ENCODE results near the gene RAB31.

RAB31 gene

DNA sequence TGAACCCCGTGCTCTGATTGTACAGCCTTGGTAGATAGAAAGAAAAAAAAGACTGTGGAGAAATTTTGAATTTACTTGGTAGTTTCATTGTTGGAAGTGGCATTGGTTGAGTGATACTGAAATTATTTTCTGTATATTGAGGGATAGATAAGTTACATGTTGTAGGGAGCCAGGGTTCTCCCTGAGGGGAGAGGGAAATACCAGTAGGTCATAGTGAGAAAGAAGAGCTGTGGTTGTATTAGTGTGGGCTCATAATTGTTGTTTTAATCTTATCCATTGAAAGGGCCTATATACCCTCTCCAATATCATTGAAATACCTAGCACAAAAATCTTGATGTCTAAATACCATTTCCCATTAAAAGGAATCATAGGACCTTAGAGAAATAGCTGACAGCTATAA, 16.9 kb upstream of the RAB31 start:
- no peak for DNase-seq (ENCODE audit: low spot score)

GRCh38 chr18:9694174-9694573, 13.9 kb upstream of the RAB31 start:
- no peak for DNase-seq (ENCODE audit: low spot score)

DNA sequence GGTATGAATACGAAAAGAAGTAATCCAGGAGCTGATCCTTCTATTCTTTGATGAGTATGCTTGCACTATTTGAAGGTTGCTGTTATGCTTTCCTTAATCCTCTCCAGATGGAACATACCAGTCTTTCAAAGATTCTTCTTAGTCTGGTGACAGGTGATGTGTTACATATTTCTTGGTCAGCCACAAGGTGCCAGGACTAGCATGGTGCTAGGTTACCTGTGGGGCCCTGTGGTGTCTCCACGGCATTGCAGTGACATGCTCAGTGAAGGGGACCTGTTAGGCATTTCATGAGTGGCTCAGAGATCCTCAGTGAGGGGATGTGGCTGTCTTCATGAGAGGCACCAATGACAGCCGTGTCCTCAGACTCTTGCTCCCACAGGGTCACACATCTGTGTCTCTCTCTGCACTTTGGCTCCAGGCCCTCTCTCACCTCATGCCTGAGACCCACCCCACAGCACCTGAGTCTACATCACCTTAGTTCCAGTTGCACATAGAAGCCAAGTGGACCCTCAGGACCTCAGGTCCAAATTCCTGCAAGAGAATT, 13.1 kb upstream of the RAB31 start:
- DNase-seq (ENCODE audit: low spot score): no peak

DNA sequence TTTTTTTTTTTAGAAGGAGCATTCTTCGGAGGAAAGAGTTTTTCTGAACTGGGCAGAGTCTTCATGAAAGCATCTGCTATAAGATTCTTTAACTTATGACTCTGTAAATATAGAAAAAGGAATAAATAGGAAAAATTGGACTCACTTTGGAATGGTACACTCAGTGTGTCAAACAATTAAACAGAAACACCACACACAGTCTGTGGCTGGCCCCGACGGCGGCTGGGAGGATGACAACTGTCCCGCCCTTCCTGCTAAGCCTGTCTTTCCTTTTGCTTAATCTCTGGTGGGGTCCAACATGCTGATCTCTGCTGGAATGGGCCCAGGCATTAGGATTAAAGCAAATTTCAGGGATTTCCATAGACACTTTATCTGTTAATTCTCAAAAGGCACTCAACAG, 12.5 kb upstream of the RAB31 start:
- DNase-seq (ENCODE audit: low spot score): no peak

DNA sequence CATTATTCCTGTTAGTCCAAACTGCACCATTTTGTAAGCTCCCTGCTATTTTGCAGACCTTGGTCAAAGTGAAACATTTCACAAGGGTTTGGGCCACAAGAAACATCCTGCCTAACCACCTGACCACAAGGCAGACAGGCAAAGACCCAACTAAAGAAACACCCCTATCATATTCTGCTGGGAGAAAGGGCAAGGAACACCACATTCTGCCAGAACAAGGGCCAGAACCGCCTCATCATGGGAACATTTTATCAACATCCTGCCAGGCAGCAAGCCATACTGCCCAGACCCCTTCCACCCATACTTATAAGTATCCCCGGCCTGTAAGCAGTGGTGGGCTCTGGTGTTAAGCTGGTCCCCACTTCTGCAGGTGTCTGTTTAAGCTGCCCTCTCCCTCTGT, 12.0 kb upstream of the RAB31 start:
- DNase-seq (ENCODE audit: low spot score): no peak

DNA sequence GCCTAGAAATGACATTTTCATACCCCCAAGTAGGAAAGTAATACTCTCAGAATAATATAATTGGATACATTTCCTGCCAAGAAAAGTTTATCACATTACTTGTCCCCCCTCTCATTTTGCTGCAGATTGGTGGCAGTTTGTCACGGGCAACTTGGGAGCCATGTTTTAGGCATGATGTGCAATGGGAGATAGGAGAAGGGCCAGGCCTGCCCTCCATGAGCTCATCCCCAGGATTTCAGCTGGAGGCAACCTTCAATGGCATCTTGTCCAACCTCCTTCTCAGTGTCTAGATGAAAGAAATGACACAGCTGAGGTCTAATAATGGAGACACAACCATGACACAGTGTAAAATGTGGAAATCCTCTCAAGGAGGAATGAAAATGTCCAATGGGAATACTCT, 11.4 kb upstream of the RAB31 start:
- no peak for DNase-seq (ENCODE audit: low spot score)

GRCh38 chr18:9697121-9697520, 11.0 kb upstream of the RAB31 start:
- DNase-seq (ENCODE audit: low spot score): no peak

- no peak for DNase-seq (ENCODE audit: low spot score)
Observed at GRCh38 chr18:9698497-9698896, 9.6 kb upstream of the RAB31 start.

- no peak for DNase-seq (ENCODE audit: low spot score)
Observed at GRCh38 chr18:9700261-9700796, 7.8 kb upstream of the RAB31 start.

- DNase-seq (ENCODE audit: low spot score): no peak
Observed at GRCh38 chr18:9701609-9702349, 6.3 kb upstream of the RAB31 start.

DNA sequence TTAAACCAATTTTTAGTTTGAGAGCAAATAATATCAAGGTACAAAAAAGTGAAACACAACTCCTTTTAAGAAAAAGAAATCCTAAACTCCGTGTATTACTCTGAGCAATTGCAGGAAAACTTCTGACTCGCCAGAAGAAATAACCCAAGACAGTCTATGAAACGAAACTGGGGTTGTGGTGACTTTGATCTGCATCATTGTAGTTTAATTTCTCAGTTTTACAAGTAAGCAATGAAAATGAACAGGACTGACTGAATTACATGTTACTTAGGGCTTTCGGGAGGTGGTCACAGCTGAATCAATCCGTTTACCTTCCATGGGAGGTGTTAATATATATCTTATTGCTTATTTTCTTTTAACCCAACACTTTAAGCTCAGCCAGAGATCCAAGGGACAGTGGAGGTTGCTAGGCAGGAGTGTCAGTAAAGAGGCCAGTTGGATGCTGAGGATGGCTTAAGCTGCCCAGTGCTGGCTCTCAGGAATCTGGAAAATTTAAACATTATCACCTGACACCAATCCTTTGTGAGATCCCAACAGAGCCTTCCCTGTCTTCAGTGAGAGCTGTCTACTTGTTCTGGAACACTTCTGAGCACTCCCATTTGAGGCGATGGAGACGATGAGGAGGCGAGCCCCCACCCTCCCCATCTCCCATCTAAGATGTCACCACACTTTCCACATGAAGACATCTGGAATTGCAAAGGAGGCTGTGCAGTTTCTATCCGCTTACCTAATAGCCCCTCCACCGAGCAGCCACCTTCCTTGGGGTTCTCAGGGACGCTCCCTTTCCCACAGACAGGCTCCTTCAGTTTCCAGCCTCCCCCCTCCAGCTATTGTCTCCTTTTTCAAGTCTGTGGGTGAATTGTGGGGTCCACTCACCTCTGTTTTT, 3.6 kb upstream of the RAB31 start:
- no peak for DNase-seq (ENCODE audit: low spot score)

DNA sequence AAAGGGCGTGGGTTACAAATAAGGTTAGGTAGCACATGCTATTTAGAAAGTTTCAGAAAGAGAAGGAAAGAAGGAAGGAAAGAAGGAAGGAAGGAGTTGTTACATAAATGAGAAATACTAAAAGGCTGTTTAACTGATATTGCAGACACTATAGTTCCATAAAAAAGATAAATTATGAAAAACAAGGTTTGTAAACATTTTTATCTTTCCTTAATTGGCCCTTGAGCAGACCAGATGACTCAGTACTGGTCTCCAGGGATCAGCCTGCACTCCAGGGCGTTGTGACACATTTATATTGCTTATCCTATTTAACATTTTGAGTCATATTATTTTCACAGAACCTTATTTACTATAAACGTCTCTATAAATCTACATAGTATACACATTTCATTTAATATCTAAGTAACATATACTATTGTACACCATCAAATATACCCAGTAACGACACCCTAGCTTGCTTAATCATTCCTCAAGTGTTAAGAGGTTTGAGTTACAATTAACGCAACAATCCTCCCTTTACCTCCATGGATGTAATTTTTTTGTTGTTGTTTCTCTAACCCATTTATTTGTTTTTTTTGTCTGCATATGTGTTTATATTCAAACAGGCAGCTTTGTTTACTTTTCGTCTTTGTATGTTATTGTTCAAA, 2.8 kb upstream of the RAB31 start:
- DNase-seq (ENCODE audit: low spot score): no peak

DNA sequence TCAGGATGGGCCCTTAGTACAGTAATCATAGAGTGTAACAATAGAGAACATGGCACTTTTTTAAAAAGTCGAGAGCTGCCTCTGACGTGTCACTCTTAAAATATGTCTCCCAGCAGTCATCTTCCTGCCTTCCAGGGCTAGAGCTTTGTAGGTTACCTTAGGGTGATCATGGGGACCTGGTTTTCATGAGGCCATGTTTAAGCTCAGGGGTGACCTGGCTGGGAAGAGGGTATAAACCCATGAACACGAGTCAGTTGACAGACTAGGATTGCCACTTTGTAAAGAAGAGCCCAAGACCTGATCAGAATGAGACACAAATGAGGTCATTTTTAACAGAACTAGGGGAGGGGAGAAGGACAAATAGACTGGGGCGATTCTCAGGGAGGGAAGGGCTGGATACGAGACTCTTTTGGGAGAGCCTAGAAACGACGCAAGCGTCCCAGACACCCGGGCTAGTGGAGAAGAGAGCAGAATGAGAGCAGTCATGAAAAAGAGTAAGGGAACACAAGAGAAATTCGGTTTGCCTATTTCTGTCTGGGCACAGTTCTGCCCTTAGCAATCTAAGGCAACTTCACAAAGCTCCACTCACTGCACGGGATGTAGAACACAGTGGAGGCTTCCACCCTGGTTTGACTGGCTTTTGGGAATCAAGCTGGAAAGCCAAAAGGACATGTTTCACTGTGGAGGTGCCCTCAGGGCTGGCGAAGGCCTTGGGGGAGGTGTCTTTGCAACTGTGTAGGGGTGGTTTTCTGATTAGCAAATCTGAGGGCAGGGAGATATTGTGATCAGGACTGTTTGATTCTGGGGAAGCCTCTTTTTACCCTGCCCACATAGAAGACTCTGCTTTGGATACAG, 1.8 kb upstream of the RAB31 start:
- DNase-seq (ENCODE audit: low spot score): no peak

DNA sequence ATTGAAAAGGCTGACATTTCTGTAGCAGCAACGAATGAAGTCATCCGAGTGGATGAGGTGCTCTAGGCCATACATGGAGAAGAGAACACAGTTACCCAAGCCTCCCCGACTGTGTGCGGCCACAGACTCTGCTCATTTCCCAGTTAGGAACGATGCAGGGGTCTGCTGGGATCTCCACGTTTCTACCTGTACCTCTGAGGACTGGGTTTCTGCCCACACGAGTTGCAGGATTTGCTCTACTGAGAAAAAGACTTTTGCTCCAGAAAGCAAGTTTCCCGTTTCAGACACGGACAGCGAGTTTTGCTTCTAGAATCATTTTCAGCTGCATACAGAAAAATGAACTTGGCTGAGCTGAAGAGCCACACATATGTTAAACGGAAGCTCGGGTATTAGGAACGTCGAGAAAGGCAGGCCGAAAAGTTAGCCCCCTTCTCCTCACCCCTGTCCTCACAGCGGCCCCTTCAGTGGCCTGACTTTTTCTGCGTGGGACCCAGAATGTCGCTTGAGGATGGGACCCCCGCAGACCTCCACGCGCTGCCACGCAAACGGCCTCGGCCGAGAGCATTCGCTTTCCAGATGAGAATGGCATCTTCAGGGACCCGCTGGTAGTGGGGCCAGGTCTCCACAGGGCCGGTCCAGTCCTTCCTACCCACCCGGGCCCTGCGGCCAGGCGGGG, 582 bp upstream of the RAB31 start:
- DNase-seq (ENCODE audit: low spot score): no peak

GRCh38 chr18:9708434-9709303, 568 bp downstream of the RAB31 start:
- DNase-seq (ENCODE audit: low spot score): no peak

GRCh38 chr18:9709304-9709877, 1.3 kb downstream of the RAB31 start:
- DNase-seq (ENCODE audit: low spot score): no peak

DNA sequence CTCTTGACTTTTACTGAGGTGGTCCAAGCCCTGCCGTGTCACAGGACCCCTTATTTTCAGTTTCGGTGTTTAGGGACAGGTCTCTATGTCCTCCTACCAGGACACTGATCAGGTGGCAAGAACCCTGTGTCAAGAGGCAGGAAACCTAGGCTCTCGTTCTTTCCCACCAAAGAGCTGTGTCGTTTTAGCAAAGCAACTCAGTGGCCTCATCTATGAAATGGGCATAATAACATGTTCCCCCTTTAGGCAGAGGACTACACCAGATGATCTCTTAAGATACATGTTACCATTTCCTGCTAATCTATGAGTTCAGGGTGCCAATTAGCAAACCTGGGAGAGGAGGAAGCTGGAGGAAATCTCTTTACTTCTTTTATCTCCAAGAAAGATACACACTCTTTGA, 1.9 kb downstream of the RAB31 start:
- no peak for DNase-seq (ENCODE audit: low spot score)

GRCh38 chr18:9711361-9712129, 3.4 kb downstream of the RAB31 start:
- no peak for DNase-seq (ENCODE audit: low spot score)

DNA sequence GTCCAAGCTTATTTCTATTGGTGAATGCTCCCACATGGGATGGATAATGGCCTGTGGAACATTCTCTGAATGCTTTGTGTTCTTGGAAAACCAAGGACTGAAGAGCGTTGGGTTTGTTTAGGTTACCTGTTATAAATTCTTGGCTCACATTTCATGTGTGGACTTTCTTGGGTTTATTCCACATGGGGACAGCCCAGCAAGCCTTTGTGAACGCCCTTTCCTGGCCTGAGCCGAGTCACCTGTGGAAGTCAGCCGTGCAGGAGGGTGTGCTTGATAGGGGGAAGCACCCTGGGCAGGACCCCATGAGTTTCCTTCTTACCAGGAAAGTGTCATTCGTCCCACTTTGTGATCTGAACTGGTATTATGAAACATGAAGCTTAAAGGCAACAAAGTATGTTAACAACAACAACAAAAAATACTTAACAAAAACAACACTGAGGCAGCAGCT, 4.1 kb downstream of the RAB31 start:
- no peak for DNase-seq (ENCODE audit: low spot score)
